Mesothelial cell of epicardium (in vitro differentiated cells): Measurements from ENCODE around the gene SOX6. TPM values are rescaled to one million over a fixed set of nuclear protein-coding genes. Genes with fewer than 3 reads are reported as not detected.

ENCODE experiments used
- DNase-seq, 2 experiments: peaks; one replicate each; pipeline ENCODE4 v3.0.0; 2021; ENCODE audit warnings: low spot score in 2 of 2; ENCODE audit not compliant: unreplicated experiment in 2 of 2
- H3K27ac Mint-ChIP-seq: 2 replicates; pipeline ENCODE4 v1.8.0; 2021; ENCODE audit warnings: mixed read lengths
- H3K27me3 Mint-ChIP-seq: 2 replicates; pipeline ENCODE4 v1.8.0; 2021; ENCODE audit warnings: low read depth, mixed read lengths
- H3K36me3 Mint-ChIP-seq: 2 replicates; pipeline ENCODE4 v1.8.0; 2021; ENCODE audit warnings: mixed read lengths
- H3K4me1 Mint-ChIP-seq: 2 replicates; pipeline ENCODE4 v1.8.0; 2021; ENCODE audit warnings: mixed read lengths
- H3K4me3 Mint-ChIP-seq: 2 replicates; pipeline ENCODE4 v1.8.0; 2021; ENCODE audit warnings: mild to moderate bottlenecking, moderate library complexity, mixed read lengths
- H3K9me3 Mint-ChIP-seq: 2 replicates; pipeline ENCODE4 v1.8.0; 2021; ENCODE audit warnings: mixed read lengths
- total RNA-seq: library from RNA; stranded (reverse); gene quantifications from 3 replicates; pipeline ENCODE4 v1.2.1, GENCODE V29; 2021
- TF ChIP-seq, protein P1 (sequence below): fragments of 200-600 bp; sonication (generic); IDR thresholded peaks from one replicate; pipeline ENCODE4 v1.5.0; 2021; ENCODE audit warnings: antibody characterized with exemption; ENCODE audit not compliant: unreplicated experiment

The SOX6 gene
- total RNA-seq, 1 donor from 2014 or later, result 46.4 TPM

DNA sequence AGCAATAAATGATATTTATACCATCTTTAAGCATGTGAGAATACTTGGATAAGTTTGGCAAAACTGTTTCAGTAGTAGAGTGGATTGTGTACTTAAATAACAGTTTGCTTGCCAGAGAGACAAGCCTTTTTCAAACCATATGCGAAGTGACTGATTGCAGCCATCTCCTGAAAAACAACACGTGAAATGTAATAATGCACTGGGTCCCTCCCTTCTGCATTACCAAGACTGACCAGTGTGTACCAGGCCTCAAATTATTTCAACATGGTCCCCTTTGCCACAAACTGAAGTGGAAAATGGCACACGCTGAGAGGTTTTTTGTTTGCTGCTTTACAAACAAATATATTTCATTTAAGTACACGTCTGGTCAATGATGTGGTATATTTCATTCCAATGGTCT is 337.4 kb downstream of the SOX6 start:
- DNase-seq, result no peak
- H3K36me3 Mint-ChIP-seq, result no peaks in the 10 kb centered on the region
- no peaks in the 10 kb centered on the region for H3K9me3 Mint-ChIP-seq
- TF ChIP-seq, protein P1, sequence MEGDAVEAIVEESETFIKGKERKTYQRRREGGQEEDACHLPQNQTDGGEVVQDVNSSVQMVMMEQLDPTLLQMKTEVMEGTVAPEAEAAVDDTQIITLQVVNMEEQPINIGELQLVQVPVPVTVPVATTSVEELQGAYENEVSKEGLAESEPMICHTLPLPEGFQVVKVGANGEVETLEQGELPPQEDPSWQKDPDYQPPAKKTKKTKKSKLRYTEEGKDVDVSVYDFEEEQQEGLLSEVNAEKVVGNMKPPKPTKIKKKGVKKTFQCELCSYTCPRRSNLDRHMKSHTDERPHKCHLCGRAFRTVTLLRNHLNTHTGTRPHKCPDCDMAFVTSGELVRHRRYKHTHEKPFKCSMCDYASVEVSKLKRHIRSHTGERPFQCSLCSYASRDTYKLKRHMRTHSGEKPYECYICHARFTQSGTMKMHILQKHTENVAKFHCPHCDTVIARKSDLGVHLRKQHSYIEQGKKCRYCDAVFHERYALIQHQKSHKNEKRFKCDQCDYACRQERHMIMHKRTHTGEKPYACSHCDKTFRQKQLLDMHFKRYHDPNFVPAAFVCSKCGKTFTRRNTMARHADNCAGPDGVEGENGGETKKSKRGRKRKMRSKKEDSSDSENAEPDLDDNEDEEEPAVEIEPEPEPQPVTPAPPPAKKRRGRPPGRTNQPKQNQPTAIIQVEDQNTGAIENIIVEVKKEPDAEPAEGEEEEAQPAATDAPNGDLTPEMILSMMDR, result no peak
- H3K27me3 Mint-ChIP-seq, result no peaks in the 10 kb centered on the region
- H3K27ac Mint-ChIP-seq, result no peak overlapping the region
- peaks cover 42% of the 10 kb centered on the region for H3K4me1 Mint-ChIP-seq
- no peak overlapping the region for H3K4me3 Mint-ChIP-seq

DNA sequence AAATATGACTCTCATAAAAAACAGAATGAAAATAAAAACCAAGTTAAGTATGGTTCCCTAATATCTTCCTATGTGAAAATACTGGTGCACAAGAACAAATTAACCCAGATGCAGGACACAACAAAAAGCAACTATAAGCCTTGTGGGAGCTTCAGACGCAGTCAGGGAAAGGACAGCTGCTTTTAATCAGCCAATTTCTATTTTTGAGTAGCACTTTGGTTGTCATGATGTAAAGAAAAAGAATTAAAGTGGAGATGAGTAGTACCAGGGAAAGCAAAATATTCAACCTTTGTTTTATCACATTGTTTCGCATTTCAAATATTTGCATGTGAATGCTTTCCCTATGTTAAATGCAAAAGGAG is 339.9 kb downstream of the SOX6 start:
- Mint-ChIP-seq H3K27me3 (no peaks in the 10 kb centered on the region), H3K4me1 (peaks cover 55% of the 10 kb centered on the region), H3K9me3 (no peaks in the 10 kb centered on the region), H3K36me3 (no peaks in the 10 kb centered on the region), H3K4me3 (no peak overlapping the region), H3K27ac (no peak overlapping the region)
- TF ChIP-seq, protein P1, result no peak
- DNase-seq, result no peak

DNA sequence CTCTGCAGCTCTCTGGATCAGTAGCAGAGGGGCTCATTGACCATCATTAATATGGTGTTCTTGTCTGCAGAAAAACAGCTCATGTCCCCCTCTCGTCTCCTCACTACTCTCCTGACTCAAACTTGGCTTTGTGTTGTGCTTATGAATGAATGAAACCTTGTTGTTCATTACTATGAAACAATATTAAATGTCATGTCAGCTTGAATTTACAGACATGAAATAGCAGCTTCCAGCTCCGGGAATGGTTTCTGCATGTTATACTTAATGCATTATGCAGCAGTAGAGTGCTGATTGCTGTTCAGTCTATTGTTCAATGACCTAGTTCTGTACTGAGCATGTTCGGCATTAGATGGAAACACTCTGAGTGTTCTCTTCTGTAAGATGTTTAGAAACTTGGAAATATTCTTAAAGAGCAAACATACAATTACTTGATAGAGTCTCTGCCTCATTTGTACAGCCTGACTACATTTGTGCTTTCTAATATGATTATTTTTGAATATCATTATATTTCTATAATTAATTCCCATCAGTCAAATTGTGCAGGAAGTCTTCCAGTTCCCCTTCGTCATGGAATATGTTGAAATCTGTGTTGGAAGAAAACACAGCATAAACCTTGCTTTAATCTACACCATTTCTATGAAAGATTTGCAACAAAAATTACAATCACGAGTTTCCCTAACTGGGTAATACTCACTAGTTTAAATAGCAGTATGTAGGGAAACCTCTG is 340.4 kb downstream of the SOX6 start:
- Mint-ChIP-seq H3K4me1 (peaks cover 55% of the 10 kb centered on the region), H3K9me3 (no peaks in the 10 kb centered on the region), H3K27ac (no peak overlapping the region), H3K36me3 (no peaks in the 10 kb centered on the region), H3K4me3 (no peak overlapping the region), H3K27me3 (no peaks in the 10 kb centered on the region)
- DNase-seq, result no peak
- TF ChIP-seq, protein P1, result no peak

DNA sequence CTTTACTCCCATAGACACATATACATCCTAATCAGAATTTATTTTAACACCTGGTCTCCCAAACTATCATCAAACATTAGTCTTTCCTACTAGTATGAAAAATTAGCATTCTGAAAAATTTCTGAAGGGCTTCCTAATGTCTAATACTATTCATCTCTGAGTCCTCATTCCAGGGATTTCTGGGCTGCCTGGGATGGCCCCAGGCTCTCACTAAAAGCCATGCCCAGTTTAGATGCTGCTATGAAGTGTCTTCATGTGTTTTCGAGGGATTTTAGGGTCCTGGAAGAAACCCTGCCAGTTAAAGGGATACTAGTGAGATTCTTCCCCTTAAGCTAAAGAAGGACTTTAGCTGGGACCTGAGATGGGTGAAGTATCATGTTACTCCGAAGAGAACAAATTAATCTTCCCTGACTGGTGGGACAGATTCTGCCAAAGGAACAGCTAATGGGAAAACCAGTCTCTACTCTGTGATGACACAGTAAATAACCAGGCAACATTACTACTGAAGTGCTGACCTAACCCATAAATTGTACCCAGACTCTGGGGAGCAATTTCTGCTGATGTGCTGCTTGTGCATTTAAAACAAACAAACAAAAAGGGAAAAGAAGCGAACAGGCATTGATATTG is 342.6 kb downstream of the SOX6 start:
- no peak overlapping the region for H3K4me3 Mint-ChIP-seq
- DNase-seq, result no peak
- no peaks in the 10 kb centered on the region for H3K9me3 Mint-ChIP-seq

DNA sequence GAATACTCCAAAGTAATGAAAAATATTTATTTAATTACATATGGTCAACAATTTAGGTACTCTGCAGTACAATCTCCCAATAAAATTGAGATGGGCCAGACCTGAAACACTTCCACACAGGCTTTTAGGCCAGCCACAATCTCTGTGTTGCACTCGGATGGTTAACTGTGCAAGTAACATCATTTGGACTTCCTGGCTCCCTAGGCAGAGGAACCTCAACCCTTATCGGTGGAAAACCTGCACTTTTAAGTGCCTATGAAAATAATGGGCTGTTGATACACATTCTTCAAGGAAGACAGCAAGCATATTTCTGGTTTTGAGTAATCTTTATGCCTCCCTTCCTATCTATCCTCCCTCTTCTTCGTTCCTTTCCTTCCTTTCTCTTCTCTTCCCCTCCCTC is 343.1 kb downstream of the SOX6 start:
- no peaks in the 10 kb centered on the region for H3K27me3 Mint-ChIP-seq
- peaks cover 59% of the 10 kb centered on the region for H3K4me1 Mint-ChIP-seq
- no peak for DNase-seq
- H3K4me3 Mint-ChIP-seq, result no peak overlapping the region
- H3K27ac Mint-ChIP-seq, result peak overlapping the region; percentile 44
- TF ChIP-seq, protein P1, result no peak
- H3K36me3 Mint-ChIP-seq, result no peaks in the 10 kb centered on the region
- no peaks in the 10 kb centered on the region for H3K9me3 Mint-ChIP-seq

More for the DNA sequence above, 342.6 kb downstream of the SOX6 start:
- H3K27me3 Mint-ChIP-seq, result no peaks in the 10 kb centered on the region
- peak overlapping the region; percentile 44 for H3K27ac Mint-ChIP-seq
- H3K36me3 Mint-ChIP-seq, result no peaks in the 10 kb centered on the region
- H3K4me1 Mint-ChIP-seq, result peaks cover 58% of the 10 kb centered on the region
- TF ChIP-seq, protein P1, result no peak
